ENCODE results near the gene OTOG.

The OTOG gene

DNA sequence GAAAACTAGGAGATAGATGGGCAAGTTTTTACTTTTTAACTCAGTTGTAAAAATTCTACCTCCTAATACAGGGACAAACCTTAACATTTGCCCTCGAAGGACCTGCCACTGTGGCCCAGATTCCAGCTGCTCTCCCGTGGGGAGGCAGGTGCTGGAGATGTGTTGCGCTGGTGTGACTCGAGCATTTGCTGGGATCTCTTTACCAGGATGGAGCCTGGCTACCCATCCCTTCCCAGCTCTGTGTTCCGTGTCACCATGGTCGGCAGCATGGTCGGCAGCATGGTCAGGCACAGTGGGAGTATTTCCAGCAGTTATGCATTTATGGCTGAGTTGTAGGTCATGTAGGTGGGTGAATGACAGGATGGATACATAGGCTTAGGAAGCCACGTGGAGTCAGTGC, 41.1 kb downstream of the OTOG start:
- DNase-seq (ENCODE audit: low spot score): no peak

DNA sequence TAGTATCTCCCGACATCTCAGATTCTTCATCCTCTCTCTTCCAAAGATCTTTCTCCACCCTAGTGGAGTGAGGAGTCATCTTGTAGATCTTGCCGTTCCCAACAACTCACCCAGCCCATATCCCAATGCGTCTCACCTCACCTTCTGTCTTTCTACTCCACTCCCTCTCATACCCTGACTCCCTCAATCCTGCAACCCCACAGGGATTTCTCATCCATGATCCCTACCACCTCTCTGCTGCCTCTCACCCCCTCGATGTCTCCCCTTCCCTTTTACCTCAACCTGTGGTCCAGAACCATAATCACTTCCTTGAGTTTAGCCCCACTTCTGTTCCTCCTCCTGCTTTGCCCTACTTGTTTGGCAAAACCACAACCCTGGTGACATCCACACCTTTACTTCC, 41.7 kb downstream of the OTOG start:
- DNase-seq (ENCODE audit: low spot score): no peak

DNA sequence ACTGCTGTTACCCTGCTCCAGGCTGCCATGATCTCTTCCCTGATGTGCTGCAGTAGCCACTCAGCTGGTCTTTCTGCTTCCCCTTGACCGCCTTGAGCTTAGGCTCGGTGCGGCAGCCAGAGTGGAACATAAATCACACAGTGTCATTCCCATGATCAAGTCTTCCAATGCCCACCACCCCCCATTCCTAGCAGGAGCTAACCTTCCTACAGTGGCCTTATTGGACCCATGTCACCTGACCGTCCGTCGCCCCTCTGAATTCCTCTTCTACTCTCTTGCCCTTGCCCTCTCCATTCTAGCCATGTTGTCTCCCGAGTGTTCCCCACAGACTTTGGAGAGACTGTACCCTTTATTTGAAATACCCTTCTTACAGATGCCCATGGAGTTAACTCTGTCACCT, 43.4 kb downstream of the OTOG start:
- DNase-seq (ENCODE audit: low spot score): no peak

DNA sequence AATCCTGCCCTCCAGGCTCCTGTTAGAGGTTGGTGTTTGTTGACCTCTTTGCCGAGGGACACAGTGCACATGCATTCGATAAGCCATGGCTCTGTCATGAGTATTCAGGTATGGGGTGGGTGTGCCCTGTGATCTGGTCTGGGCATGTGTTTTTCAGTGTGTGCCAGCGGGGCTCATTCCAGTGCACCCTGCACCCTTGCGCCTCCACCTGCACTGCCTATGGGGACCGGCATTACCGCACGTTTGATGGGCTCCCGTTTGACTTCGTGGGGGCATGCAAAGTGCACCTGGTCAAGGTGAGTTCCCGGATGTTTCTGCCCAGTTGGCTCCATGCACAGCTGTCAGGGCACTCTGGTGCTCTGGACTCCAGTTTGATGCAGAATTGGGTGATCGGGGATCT, 44.2 kb downstream of the OTOG start:
- no peak for DNase-seq (ENCODE audit: low spot score)

DNA sequence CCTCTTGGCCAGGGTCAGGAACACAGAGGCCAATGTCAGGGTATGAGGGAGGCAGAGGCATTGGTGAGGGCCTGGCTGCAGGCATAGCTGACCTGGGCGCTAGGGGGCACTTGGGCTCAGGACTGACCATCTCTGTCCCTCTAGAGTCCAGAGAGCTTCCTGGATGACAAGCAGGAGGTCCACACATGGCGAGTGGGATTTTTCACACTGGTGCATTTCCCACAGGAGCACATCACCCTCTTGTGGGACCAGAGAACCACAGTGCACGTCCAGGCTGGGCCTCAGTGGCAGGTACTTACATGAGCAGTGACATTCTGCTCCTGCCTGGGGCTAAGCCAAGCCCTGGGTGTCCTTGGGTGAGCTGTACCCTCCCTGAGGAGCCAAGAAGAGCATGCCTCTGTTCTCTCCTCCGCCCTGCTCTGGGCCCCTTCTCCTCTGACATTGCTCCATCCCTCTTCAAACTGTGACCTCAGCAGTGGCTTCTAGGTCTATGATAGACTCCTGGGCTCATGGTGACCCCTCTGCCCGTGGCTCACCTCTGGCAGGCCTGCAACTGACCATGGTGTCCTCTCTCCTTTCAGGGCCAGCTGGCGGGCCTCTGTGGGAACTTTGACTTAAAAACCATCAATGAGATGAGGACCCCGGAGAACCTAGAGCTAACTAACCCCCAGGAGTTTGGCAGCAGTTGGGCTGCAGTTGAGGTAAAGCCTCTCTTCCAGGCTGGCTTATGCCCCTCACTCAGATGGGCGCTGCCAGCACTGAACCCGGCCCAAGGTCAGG, 46.6 kb downstream of the OTOG start:
- DNase-seq (ENCODE audit: low spot score): no peak

DNA sequence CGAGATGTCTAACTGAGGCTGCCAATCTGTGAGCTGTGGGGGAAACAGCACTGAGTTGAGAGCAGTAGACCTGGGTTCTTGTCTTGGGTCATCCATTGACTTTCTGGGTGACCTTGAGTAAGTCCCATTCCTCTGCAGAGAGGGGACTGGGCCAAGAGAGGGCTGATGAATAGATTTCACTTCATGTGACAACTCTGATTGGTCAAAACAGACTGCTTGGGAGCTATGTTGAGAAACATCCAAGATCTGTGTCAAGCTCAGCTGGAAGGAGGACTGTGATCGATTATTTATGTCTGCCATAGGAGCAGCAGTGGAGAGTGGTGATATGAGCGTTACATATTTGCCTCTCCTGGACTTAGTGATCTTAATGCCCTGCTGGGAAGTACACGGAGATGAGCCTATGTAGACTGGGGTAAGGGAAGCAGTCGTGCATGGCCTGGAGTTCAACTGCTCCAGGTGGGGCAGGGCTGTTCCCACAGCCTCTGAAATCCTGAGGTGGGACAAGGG, 47.7 kb downstream of the OTOG start:
- DNase-seq (ENCODE audit: low spot score): no peak

DNA sequence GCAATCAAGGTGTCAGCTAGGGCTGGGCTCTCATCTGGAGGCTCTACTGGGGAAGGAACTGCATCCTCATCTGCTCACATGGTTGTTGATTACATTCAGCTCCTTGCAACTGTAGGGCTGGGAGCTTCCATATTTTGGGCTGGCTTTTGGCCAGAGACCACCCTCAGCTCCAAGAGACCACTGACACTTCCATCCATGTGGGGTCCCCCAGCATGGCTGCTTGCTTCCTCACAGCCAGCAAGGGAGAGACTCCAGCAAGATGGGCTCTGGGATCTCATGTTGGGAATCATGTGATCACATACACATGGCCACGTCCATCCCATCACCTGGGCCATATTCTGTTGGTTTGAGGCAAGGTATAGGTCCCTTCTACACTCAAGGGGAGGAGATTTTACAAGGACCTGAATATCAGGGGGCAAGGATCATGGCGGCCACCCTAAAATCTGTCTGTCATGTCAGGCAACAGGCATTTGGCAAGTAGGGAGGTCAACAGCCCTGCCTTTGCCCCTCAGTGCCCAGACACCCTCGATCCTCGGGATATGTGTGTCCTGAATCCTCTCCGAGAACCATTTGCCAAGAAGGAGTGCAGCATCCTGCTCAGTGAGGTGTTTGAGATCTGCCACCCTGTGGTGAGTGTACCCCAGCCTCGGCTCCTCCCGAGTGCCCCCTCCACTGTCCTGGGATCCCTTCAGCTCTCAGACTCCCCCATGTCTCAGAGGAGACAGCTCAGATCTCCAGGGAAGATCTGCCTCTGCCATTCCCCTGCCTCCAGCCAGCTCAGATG, 48.7 kb downstream of the OTOG start:
- DNase-seq (ENCODE audit: low spot score): no peak

DNA sequence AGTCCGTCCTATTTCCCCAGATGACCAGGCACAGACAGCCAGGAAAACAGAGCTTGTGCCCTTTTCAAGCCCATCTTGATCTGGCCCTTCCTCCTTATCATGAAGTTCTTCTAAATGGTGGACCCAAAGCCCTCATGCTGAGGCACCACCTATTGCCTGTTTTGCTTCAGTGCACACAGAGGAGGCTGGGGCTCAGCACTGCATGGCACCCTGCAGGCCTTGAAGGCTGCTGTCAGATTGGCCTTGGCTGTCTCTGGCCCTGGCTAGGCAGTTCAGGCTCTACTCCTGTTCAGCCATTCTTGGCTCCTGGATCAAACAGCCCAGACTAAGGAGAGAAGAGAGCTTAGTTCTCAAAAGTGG, 49.2 kb downstream of the OTOG start:
- no peak for DNase-seq (ENCODE audit: low spot score)

DNA sequence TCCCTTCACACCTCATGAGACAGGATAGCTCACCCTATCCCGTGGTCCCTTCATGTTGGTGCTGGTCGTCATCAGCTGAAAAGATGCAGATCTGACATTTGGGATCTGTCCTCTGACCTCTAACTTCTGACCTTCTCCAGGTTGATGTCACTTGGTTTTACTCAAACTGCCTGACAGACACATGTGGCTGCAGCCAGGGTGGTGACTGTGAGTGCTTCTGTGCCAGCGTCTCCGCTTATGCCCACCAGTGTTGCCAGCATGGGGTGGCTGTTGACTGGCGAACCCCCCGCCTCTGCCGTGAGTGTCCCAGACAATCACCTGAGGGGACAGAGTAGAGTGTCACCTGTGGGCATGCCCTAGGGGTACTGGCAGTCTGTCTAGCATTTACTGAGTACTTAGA, 49.7 kb downstream of the OTOG start:
- DNase-seq (ENCODE audit: low spot score): no peak

DNA sequence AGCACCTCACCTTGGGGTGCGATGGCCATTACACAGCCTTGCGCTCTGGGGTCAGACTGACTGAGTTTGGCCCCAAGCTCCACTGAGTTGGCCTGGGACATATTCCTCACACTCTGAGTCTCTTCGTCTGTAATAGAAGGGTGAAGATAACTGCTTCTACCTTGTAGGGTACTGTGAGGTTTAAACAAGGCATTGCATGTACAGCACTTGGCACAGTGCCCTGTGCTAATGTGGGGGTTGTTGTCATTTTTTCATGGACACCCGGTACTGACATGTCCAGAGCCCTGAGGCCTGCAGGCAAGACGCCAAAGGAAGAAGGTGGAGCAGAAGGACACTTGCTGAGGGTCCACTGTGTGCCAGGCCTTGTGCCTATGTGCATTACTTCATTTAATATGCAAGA, 50.7 kb downstream of the OTOG start:
- DNase-seq (ENCODE audit: low spot score): no peak

DNA sequence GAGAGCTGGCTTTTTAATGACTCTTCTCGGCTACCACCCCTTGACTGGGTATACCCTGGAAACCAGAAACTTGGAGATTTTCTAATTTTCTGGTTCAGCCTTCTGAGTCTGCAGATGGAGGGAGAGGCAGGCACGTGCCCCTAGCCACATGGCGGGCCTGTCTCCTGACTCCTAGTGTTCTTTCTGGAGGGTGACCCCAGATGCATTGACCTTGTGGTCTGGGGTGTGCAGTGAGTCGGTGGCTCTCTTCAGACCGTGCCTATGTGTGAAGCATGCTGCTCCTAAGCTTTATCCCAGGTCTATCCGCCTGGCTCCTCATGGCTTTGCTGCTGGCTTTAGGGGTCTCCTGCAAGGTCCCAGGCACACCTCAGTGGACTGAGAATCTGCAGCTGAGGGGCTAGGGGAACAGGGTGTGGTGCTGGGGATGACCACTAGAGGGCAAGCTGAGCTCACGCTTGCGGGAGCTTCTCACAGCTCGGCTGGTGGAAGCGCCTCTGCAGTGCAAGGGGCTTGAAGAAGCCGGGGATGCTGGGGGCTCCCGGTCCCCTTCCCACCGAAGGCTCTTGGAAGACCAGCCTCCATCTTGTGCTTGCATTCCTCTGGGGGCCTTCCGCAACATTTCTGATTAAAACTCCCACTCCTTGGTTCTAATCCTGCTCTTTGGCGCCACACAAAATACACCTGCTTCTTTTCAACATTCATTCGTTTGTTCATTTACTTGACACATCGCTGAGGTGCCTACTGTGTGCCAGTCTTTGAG, 51.8 kb downstream of the OTOG start:
- peak; percentile 76 for DNase-seq (ENCODE audit: low spot score)

DNA sequence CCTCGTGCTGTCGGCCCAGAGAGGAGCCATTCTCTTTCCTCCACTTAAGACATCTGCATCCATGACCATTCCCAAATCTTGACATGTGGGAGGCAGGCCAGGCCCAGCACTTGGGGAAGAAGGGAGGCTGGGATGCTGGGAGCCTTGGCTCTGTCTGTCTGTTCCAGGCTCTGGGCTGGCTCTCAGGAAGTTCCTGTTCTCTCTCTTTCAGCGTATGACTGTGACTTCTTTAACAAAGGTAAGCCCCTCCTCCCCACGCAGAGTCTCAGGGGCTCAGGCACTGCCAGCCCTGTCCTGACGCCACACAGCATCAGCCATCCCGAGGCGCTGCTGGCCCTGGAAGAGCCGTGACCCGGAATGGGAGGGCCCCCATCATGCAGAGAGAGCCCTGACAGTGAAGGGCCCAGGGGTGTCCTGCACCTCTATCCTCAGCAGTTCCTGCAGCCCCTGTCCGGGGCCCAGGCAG, 52.4 kb downstream of the OTOG start:
- no peak for DNase-seq (ENCODE audit: low spot score)

DNA sequence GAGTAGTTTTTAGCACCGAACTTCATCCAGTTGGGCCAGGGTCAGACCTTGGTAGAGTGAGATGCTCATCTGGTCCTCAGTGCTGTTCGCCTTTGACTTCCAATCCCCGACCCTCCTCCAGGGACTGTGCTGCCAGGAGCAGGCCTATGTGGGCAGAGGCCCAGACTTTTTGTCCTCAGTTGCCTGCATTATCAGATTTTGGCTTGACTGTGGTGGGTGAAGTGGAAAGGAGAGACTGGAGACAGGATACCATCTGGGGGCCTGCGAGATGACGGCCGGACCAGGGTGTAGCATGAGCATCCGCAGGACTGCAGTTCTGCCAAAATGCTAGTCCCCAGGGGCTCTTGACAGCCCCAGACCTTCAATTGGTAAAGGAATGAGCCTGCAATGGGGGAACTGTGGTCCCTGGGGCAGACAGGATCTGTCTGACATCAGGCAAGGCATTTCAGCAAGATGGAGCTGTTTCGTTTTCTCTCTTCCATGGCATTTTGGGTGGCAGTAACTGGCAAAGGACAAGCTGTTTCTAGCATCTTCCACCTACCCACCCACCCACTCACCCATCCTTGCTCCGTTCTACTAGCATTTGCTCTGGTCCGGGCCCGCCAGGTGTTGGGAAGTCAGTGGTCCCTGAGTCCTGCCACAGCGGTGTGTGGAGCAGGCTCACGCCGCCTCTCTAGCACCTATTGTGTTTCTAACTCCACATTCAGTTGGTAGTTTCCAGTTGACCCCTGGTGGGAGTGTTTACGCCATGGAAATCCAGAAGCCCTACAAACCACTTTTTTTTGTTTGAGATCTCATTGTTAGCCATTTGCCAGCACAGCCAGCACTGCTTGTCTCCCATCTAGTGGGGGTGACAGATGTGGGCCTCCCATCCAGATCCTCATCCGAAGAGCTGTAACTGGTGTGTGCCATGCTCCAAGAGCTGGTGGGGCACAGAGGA, 53.5 kb downstream of the OTOG start:
- DNase-seq (ENCODE audit: low spot score): no peak

DNA sequence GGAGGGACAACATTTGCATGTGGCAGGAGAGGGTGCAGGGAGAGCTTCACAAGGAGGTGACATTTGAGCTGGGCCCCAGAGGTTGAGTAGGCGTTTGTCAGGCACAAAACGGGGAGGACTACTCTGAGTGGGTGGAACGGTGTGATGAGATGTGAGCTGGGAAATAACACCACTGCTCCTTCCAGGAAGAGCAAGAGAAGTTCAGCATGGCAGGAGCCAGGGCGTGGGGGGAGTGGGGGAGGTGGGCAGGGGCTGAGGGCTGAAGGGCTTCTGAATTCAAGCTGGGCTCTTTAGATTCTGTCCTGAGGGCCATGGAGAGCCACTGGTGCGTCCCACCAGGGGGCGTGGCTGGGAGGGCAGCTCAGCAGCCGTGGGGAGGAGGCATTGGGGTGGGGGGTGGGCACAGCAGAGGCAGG, 54.2 kb downstream of the OTOG start:
- DNase-seq (ENCODE audit: low spot score): no peak

DNA sequence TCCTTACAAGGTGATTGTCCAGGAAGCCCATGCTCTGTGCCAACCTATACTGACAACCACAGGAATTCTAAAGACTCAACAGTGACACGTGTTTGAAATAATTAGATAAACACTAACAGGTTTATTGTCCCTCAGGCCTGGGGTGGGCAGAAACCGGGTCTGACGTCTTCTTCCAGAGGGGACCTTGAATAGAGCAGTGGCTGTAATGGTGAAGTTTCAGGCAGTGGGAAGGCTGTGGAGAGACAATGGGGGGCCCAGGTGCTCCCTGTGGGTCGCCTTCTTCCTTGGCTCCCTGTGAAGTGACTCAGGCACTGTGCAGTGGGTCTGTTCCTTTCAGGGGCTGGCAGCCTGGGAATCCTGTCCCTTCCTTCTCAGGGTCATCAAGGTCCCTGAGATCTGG, 54.6 kb downstream of the OTOG start:
- no peak for DNase-seq (ENCODE audit: low spot score)

DNA sequence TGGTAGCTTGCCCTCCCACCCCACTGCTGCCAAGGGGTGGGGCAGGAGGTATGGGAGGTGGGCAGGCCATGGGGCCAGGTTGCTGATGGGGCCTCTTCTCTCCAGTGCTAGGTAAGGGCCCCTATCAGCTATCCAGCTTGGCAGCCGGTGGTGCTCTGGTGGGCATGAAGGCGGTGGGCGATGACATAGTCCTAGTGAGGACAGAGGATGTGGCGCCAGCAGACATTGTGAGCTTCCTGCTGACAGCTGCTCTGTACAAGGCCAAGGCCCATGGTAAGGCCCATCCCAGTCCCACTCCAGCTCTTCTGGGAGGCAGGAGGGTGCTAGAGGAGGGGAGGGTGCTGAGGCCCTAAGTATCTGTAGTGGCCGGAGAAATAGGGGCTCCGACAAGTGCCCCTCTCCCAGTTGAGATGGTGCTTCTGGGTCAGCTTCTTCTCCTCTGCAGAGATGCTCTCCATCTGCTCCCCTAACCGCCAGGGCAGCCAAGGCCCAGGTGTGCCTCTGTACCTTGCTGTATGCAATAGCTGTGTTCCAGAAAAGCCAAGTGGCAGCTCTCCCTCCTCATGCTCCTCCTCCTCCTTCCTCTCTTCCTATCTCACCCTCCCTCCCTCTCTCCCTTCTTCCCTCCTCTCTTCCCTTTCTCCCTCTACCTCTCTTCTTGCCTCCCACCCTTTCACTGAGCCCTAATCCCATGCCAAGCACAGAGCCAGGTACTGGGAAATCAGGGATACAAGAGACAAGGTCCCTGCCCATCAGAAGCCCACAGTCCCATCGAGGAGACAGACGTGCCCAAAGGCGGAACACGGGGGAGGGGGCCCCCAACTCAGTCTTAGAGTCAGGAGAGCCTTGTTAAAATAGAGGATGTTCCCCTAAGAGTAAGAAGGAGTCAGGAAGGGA, 55.3 kb downstream of the OTOG start:
- DNase-seq (ENCODE audit: low spot score): no peak

DNA sequence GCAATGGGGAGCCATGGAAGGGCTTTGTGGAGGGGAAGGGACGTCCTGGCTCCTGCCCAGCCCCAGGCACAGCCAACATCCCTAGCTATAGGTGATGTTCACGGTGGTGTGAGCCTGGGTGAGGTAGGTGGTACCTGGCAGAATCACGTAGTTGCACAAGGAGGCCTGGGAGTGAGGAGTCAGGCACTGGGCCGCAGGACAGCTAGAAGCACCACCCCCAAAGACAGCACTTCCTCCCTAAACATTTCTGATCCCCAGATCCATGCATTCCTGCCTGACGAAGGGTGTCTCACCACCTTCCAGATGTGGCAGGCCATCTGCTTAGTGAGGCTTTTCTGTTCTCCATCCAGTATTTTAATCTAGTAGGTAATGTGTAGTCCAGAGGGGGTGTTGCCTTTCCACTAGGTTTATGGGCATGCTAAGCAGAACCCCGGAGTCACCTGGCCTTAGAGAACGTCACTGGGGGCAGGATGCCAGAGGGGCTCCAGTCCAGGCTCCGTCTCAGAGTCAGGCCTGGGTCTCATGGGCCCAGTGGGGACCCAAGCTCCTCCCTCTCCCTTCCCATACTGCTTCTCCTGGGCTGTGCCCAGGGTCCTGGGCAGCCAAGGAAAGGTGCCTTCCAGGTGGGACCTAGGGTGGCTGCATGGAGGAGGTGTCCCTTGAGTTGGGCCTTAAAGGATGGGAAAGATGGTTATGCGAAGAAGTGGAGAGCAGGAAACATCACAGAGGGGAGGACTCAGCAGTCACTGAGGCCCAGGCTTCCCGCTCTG, 56.2 kb downstream of the OTOG start:
- DNase-seq (ENCODE audit: low spot score): no peak

DNA sequence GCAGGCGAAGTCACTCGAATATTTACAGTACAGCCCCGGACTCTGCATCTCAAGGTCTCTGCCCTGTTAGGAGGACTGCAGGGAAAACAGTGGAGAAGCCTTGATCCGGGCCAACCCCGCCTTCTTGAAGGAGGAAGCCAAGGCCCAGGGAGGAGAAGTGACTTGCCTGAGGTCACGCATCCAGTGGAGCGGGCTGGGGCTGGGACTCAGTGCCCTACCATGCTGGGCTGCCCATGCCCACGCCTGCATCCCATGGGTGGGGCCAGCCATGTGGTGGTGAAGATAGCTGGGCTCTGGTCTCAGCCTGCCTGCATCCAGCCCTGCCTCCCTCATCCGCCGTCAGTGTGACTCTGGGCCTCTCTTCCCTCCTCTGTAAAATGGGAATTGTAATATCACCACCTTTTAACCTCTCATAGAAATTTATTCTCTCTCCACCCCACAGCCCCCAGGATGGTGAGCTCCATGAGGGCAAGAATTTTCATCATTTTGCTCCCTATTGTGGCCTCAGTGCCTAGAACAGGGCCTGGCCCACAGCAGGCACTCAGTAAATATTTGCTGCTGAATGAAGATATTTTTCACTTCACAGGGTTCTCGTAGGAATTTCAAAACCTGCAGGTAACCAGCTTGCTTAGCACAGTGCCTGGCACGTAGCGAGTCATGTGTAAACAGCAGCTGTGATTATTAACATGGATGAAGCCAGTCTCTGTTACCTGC, 57.3 kb downstream of the OTOG start:
- no peak for DNase-seq (ENCODE audit: low spot score)

DNA sequence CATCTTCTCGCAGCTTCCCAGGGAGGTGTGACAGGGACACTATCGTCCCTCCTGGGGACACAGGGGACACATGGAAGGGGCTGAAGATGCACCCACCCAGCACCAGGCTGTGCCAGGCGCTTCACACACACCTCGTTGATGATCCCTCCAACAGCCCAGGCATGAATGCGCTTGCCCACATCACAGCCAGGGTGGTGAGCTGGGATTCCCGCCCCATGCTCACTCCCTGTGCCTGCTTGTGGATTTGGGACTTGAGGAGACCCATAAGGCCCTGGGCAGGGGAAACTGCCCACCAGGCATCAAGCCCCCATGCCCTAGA, 57.8 kb downstream of the OTOG start:
- DNase-seq (ENCODE audit: low spot score): no peak
